Islet of Langerhans (tissue), 1 donor: ENCODE data around the gene MICU1.
"Not testable (repeated sequence)": the region's sequence is repeated elsewhere in the genome, so short reads cannot be mapped to it uniquely, and the experiment has no call there.

Experiments
- FAIRE-seq: peaks from one replicate; lab custom pipeline; 2011; peaks lifted over from hg19 to GRCh38; lab: Jason Lieb, UNC

Gene MICU1

GRCh38 chr10:72445851-72446250 lies 180.0 kb downstream of the MICU1 start:
- FAIRE-seq: no peak

- not testable (repeated sequence) for FAIRE-seq
Measured at GRCh38 chr10:72442969-72443368, 182.9 kb downstream of the MICU1 start.

- no peak for FAIRE-seq
Measured at GRCh38 chr10:72435570-72435969, 190.3 kb downstream of the MICU1 start.

GRCh38 chr10:72430936-72431335 lies 194.9 kb downstream of the MICU1 start:
- FAIRE-seq: not testable (repeated sequence)

- no peak for FAIRE-seq
Measured at GRCh38 chr10:72429931-72430330, 195.9 kb downstream of the MICU1 start.

GRCh38 chr10:72426986-72427385 lies 198.9 kb downstream of the MICU1 start:
- FAIRE-seq: no peak

GRCh38 chr10:72425133-72425532 lies 200.7 kb downstream of the MICU1 start:
- FAIRE-seq: no peak

GRCh38 chr10:72424561-72424960 lies 201.3 kb downstream of the MICU1 start:
- FAIRE-seq: no peak

- FAIRE-seq: no peak
Measured at GRCh38 chr10:72423426-72423825, 202.5 kb downstream of the MICU1 start.

- no peak for FAIRE-seq
Measured at GRCh38 chr10:72421885-72422540, 203.9 kb downstream of the MICU1 start.

GRCh38 chr10:72419241-72419640 lies 206.6 kb downstream of the MICU1 start:
- no peak for FAIRE-seq

- no peak for FAIRE-seq
Measured at GRCh38 chr10:72418679-72419078, 207.2 kb downstream of the MICU1 start.

GRCh38 chr10:72417971-72418370 lies 207.9 kb downstream of the MICU1 start:
- FAIRE-seq: no peak

- FAIRE-seq: no peak
Measured at GRCh38 chr10:72416661-72417060, 209.2 kb downstream of the MICU1 start.

GRCh38 chr10:72414642-72415041 lies 211.2 kb downstream of the MICU1 start:
- FAIRE-seq: no peak

- no peak for FAIRE-seq
Measured at GRCh38 chr10:72409167-72409566, 216.7 kb downstream of the MICU1 start.

- FAIRE-seq: no peak
Measured at GRCh38 chr10:72407927-72408600, 217.8 kb downstream of the MICU1 start.

GRCh38 chr10:72407471-72407870 lies 218.4 kb downstream of the MICU1 start:
- FAIRE-seq: no peak

- not testable (repeated sequence) for FAIRE-seq
Measured at GRCh38 chr10:72395581-72395980, 230.3 kb downstream of the MICU1 start.

- FAIRE-seq: no peak
Measured at GRCh38 chr10:72392571-72392970, 233.3 kb downstream of the MICU1 start.

GRCh38 chr10:72390764-72391163 lies 235.1 kb downstream of the MICU1 start:
- no peak for FAIRE-seq

- FAIRE-seq: no peak
Measured at GRCh38 chr10:72389716-72390115, 236.2 kb downstream of the MICU1 start.

GRCh38 chr10:72389014-72389413 lies 236.9 kb downstream of the MICU1 start:
- no peak for FAIRE-seq

- no peak for FAIRE-seq
Measured at GRCh38 chr10:72388062-72388461, 237.8 kb downstream of the MICU1 start.
